SK-N-SH treated with all-trans-retinoic acid at 6 μM for 48 hours (cell line): ENCODE measurements around the gene NBEAL1.
"Not testable (repeated sequence)": the region's sequence is repeated elsewhere in the genome, so short reads cannot be mapped to it uniquely, and the experiment has no call there.

Experiments used
- ATAC-seq: fragments of 200-7000 bp; cut with Tn5 transposase; 3 replicates; pipeline ENCODE4 v1.9.1; 2020; ENCODE audit warnings: mild to moderate bottlenecking, moderate library complexity
- ARNTL ChIP-seq: fragments of 450-650 bp; formaldehyde crosslinking; IDR thresholded peaks from 2 replicates; pipeline ENCODE4 v1.5.0; 2020; ENCODE audit warnings: low read depth, mild to moderate bottlenecking, moderate library complexity, borderline replicate concordance
- BACH2 ChIP-seq: fragments of 250-450 bp; sonication (Bioruptor Pico); IDR thresholded peaks from 2 replicates; pipeline ENCODE4 v1.9.0; 2021; ENCODE audit warnings: mild to moderate bottlenecking, borderline replicate concordance
- CSDC2 ChIP-seq: fragments of 250-450 bp; sonication (Bioruptor Pico); IDR thresholded peaks from 2 replicates; pipeline ENCODE4 v1.5.0; 2020; ENCODE audit warnings: mild to moderate bottlenecking, moderate library complexity
- GLIS3 ChIP-seq: fragments of 250-450 bp; sonication (Bioruptor Pico); IDR thresholded peaks from 2 replicates; pipeline ENCODE4 v1.5.0; 2020; ENCODE audit warnings: mild to moderate bottlenecking, moderate library complexity
- OSR1 ChIP-seq: fragments of 250-450 bp; sonication (Bioruptor Pico); IDR thresholded peaks from 2 replicates; pipeline ENCODE4 v1.8.0; 2022; ENCODE audit warnings: moderate library complexity, mild to moderate bottlenecking, inconsistent platforms
- PPARA ChIP-seq: fragments of 250-450 bp; sonication (Bioruptor Pico); IDR thresholded peaks from 2 replicates; pipeline ENCODE4 v1.5.0; 2020; ENCODE audit warnings: mild to moderate bottlenecking, borderline replicate concordance
- RARB ChIP-seq: fragments of 250-450 bp; sonication (Bioruptor Pico); IDR thresholded peaks from 2 replicates; pipeline ENCODE4 v1.8.0; 2021; ENCODE audit warnings: mild to moderate bottlenecking, moderate library complexity
- SNAI2 ChIP-seq: fragments of 250-450 bp; sonication (Bioruptor Pico); IDR thresholded peaks from 2 replicates; pipeline ENCODE4 v1.5.0; 2020; ENCODE audit warnings: mild to moderate bottlenecking, moderate library complexity
- TCF4 ChIP-seq: fragments of 250-450 bp; sonication (Bioruptor Pico); IDR thresholded peaks from 2 replicates; pipeline ENCODE4 v1.8.0; 2021; ENCODE audit warnings: mild to moderate bottlenecking, moderate library complexity, borderline replicate concordance
- TOX ChIP-seq: fragments of 250-450 bp; sonication (Bioruptor Pico); IDR thresholded peaks from 2 replicates; pipeline ENCODE4 v1.8.0; 2021; ENCODE audit warnings: mild to moderate bottlenecking, moderate library complexity, borderline replicate concordance
- TSHZ2 ChIP-seq: fragments of 250-450 bp; sonication (Bioruptor Pico); IDR thresholded peaks from 2 replicates; pipeline ENCODE4 v1.5.0; 2020; ENCODE audit warnings: mild to moderate bottlenecking, moderate library complexity
- ZC3H10 ChIP-seq: fragments of 250-450 bp; sonication (Bioruptor Pico); IDR thresholded peaks from 2 replicates; pipeline ENCODE4 v1.5.1; 2021; ENCODE audit warnings: mild to moderate bottlenecking, moderate library complexity
- ZFP3 ChIP-seq: fragments of 250-450 bp; sonication (Bioruptor Pico); IDR thresholded peaks from 2 replicates; pipeline ENCODE4 v1.5.0; 2020; ENCODE audit warnings: mild to moderate bottlenecking, moderate library complexity
- ZFP30 ChIP-seq: fragments of 450-650 bp; formaldehyde crosslinking; IDR thresholded peaks from 2 replicates; pipeline ENCODE4 v1.5.0; 2022; ENCODE audit warnings: mild to moderate bottlenecking, moderate library complexity
- ZNF565 ChIP-seq: fragments of 450-650 bp; formaldehyde crosslinking; conservative IDR thresholded peaks from 2 replicates; pipeline ENCODE4 v1.5.0; 2020; ENCODE audit warnings: low read depth, mild to moderate bottlenecking, moderate library complexity
- ZNF70 ChIP-seq: fragments of 450-650 bp; formaldehyde crosslinking; IDR thresholded peaks from 2 replicates; pipeline ENCODE4 v1.5.0; 2020; ENCODE audit warnings: mild to moderate bottlenecking, moderate library complexity
- ZNF8 ChIP-seq: fragments of 450-650 bp; formaldehyde crosslinking; IDR thresholded peaks from 2 replicates; pipeline ENCODE4 v1.5.0; 2020; ENCODE audit warnings: mild to moderate bottlenecking, moderate library complexity
- TF ChIP-seq, protein P1 (sequence below): fragments of 250-450 bp; sonication (Bioruptor Pico); IDR thresholded peaks from 2 replicates; pipeline ENCODE4 v1.5.1; 2020; ENCODE audit warnings: low read depth, mild to moderate bottlenecking, moderate library complexity
- TF ChIP-seq, protein P2 (sequence below): fragments of 250-450 bp; sonication (Bioruptor Pico); IDR thresholded peaks from 2 replicates; pipeline ENCODE4 v1.8.0; 2021; ENCODE audit warnings: low read depth, mild to moderate bottlenecking, moderate library complexity, borderline replicate concordance
- TF ChIP-seq, protein P3 (sequence below): fragments of 250-450 bp; sonication (Bioruptor Pico); IDR thresholded peaks from 2 replicates; pipeline ENCODE4 v1.8.0; 2020; ENCODE audit warnings: mild to moderate bottlenecking, moderate library complexity, borderline replicate concordance

NBEAL1 gene

GRCh38 chr2:202990501-202990900 lies 24.2 kb upstream of the NBEAL1 start:
- no peak for ATAC-seq

GRCh38 chr2:202997113-202997512 lies 17.6 kb upstream of the NBEAL1 start:
- ATAC-seq = not testable (repeated sequence)

More at GRCh38 chr2:202990501-202990900, 24.2 kb upstream of the NBEAL1 start:
- TF ChIP-seq ZFP3 (no peak), GLIS3 (no peak), ARNTL (CRISPR knock-in tag) (no peak), RARB (no peak), CSDC2 (CRISPR knock-in tag) (no peak), PPARA (CRISPR knock-in tag) (no peak), ZNF70 (CRISPR knock-in tag) (no peak), TOX (no peak), OSR1 (CRISPR knock-in tag) (no peak), ZNF565 (no peak), ZC3H10 (CRISPR knock-in tag) (no peak), TSHZ2 (no peak)
- TF ChIP-seq, protein P1, sequence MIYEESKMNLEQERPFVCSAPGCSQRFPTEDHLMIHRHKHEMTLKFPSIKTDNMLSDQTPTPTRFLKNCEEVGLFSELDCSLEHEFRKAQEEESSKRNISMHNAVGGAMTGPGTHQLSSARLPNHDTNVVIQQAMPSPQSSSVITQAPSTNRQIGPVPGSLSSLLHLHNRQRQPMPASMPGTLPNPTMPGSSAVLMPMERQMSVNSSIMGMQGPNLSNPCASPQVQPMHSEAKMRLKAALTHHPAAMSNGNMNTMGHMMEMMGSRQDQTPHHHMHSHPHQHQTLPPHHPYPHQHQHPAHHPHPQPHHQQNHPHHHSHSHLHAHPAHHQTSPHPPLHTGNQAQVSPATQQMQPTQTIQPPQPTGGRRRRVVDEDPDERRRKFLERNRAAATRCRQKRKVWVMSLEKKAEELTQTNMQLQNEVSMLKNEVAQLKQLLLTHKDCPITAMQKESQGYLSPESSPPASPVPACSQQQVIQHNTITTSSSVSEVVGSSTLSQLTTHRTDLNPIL (CRISPR knock-in tag) = no peak
- TF ChIP-seq, protein P2, sequence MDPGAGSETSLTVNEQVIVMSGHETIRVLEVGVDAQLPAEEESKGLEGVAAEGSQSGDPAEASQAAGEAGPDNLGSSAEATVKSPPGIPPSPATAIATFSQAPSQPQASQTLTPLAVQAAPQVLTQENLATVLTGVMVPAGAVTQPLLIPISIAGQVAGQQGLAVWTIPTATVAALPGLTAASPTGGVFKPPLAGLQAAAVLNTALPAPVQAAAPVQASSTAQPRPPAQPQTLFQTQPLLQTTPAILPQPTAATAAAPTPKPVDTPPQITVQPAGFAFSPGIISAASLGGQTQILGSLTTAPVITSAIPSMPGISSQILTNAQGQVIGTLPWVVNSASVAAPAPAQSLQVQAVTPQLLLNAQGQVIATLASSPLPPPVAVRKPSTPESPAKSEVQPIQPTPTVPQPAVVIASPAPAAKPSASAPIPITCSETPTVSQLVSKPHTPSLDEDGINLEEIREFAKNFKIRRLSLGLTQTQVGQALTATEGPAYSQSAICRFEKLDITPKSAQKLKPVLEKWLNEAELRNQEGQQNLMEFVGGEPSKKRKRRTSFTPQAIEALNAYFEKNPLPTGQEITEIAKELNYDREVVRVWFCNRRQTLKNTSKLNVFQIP (CRISPR knock-in tag) = no peak
- TF ChIP-seq, protein P3, sequence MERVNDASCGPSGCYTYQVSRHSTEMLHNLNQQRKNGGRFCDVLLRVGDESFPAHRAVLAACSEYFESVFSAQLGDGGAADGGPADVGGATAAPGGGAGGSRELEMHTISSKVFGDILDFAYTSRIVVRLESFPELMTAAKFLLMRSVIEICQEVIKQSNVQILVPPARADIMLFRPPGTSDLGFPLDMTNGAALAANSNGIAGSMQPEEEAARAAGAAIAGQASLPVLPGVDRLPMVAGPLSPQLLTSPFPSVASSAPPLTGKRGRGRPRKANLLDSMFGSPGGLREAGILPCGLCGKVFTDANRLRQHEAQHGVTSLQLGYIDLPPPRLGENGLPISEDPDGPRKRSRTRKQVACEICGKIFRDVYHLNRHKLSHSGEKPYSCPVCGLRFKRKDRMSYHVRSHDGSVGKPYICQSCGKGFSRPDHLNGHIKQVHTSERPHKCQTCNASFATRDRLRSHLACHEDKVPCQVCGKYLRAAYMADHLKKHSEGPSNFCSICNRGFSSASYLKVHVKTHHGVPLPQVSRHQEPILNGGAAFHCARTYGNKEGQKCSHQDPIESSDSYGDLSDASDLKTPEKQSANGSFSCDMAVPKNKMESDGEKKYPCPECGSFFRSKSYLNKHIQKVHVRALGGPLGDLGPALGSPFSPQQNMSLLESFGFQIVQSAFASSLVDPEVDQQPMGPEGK = no peak

- no peak for ATAC-seq
- TF ChIP-seq ZNF8 (CRISPR knock-in tag) (no peak), PPARA (CRISPR knock-in tag) (no peak), ZFP3 (no peak), TSHZ2 (no peak), BACH2 (CRISPR knock-in tag) (no peak), SNAI2 (CRISPR knock-in tag) (no peak), ZC3H10 (CRISPR knock-in tag) (no peak), TCF4 (no peak), RARB (no peak), GLIS3 (no peak), TOX (no peak), ZFP30 (CRISPR knock-in tag) (no peak), CSDC2 (CRISPR knock-in tag) (no peak), ZNF565 (no peak), OSR1 (CRISPR knock-in tag) (no peak)
- TF ChIP-seq, protein P1 (CRISPR knock-in tag) = no peak
- TF ChIP-seq, protein P3 = no peak
- TF ChIP-seq, protein P2 (CRISPR knock-in tag) = no peak
Measured at GRCh38 chr2:203002054-203002821, 12.4 kb upstream of the NBEAL1 start.
